Measurements from ENCODE around the gene UST. TPM values are rescaled to one million over a fixed set of nuclear protein-coding genes. Genes with fewer than 3 reads are reported as not detected.
"Not testable (repeated sequence)": the region's sequence is repeated elsewhere in the genome, so short reads cannot be mapped to it uniquely, and the experiment has no call there.

Gene UST
- polyA plus RNA-seq, 4 donors, result 0.81 to 4.0 (median 1.4) TPM; not detected in 1

GRCh38 chr6:148997865-148998264, 251.0 kb downstream of the UST start:
- FAIRE-seq (no peak), DNase-seq (no peak)
- Histone ChIP-seq H3K27ac (ENCODE audit: low read depth in 1 of 3, low read length in 2 of 3) (no peak overlapping the region), H3K9me3 (ENCODE audit: control insufficient read depth in 2 of 2, insufficient read depth in 1 of 2, low read depth in 1 of 2, low read length in 1 of 2) (peaks cover 0 to 6% of the 10 kb centered on the region in 2 donors), H3K27me3 (ENCODE audit: control insufficient read depth in 3 of 3, insufficient read depth in 3 of 3, low read length in 3 of 3) (no peaks in the 10 kb centered on the region), H3K36me3 (ENCODE audit: control insufficient read depth in 3 of 3, insufficient read depth in 2 of 3, low read depth in 1 of 3, low read length in 3 of 3) (no peaks in the 10 kb centered on the region), H3K4me1 (ENCODE audit: control insufficient read depth in 3 of 3, insufficient read depth in 2 of 3, low read depth in 1 of 3, low read length in 2 of 3) (peaks cover 0 to 3% (median 0%) of the 10 kb centered on the region in 3 donors), H3K4me3 (ENCODE audit: low read depth in 1 of 3, low read length in 3 of 3) (no peak overlapping the region)
- WGBS, 3 donors, result 65 to 75% (median 72%) methylated on average over 3 of the region's 3 CpGs

GRCh38 chr6:148998704-148999103, 251.9 kb downstream of the UST start:
- DNase-seq (no peak), FAIRE-seq (no peak)
- 96 to 98% (median 96%) methylated on average over 4 of the region's 4 CpGs for WGBS, 3 donors
- Histone ChIP-seq H3K4me1 (ENCODE audit: control insufficient read depth in 3 of 3, insufficient read depth in 2 of 3, low read depth in 1 of 3, low read length in 2 of 3) (peaks cover 0 to 3% (median 0%) of the 10 kb centered on the region in 3 donors), H3K9me3 (ENCODE audit: control insufficient read depth in 2 of 2, insufficient read depth in 1 of 2, low read depth in 1 of 2, low read length in 1 of 2) (peaks cover 0 to 3% of the 10 kb centered on the region in 2 donors), H3K4me3 (ENCODE audit: low read depth in 1 of 3, low read length in 3 of 3) (no peak overlapping the region), H3K36me3 (ENCODE audit: control insufficient read depth in 3 of 3, insufficient read depth in 2 of 3, low read depth in 1 of 3, low read length in 3 of 3) (no peaks in the 10 kb centered on the region), H3K27me3 (ENCODE audit: control insufficient read depth in 3 of 3, insufficient read depth in 3 of 3, low read length in 3 of 3) (no peaks in the 10 kb centered on the region), H3K27ac (ENCODE audit: low read depth in 1 of 3, low read length in 2 of 3) (no peak overlapping the region)

GRCh38 chr6:148999501-148999900, 252.7 kb downstream of the UST start:
- Histone ChIP-seq H3K4me1 (ENCODE audit: control insufficient read depth in 3 of 3, insufficient read depth in 2 of 3, low read depth in 1 of 3, low read length in 2 of 3) (peaks cover 0 to 3% (median 0%) of the 10 kb centered on the region in 3 donors), H3K4me3 (ENCODE audit: low read depth in 1 of 3, low read length in 3 of 3) (no peak overlapping the region), H3K27ac (ENCODE audit: low read depth in 1 of 3, low read length in 2 of 3) (no peak overlapping the region), H3K27me3 (ENCODE audit: control insufficient read depth in 3 of 3, insufficient read depth in 3 of 3, low read length in 3 of 3) (no peaks in the 10 kb centered on the region), H3K36me3 (ENCODE audit: control insufficient read depth in 3 of 3, insufficient read depth in 2 of 3, low read depth in 1 of 3, low read length in 3 of 3) (no peaks in the 10 kb centered on the region), H3K9me3 (ENCODE audit: control insufficient read depth in 2 of 2, insufficient read depth in 1 of 2, low read depth in 1 of 2, low read length in 1 of 2) (peaks cover 0 to 3% of the 10 kb centered on the region in 2 donors)
- 23 to 40% (median 27%) methylated on average over 1 of the region's 1 CpG for WGBS, 3 donors
- FAIRE-seq (no peak), DNase-seq (no peak)

- no peak overlapping the region for H3K27ac ChIP-seq (ENCODE audit: low read depth in 1 of 3, low read length in 2 of 3)
Measured at GRCh38 chr6:148999929-149000468, 253.2 kb downstream of the UST start.

GRCh38 chr6:149001422-149001821, 254.6 kb downstream of the UST start:
- Histone ChIP-seq H3K9me3 (ENCODE audit: control insufficient read depth in 2 of 2, insufficient read depth in 1 of 2, low read depth in 1 of 2, low read length in 1 of 2) (peaks cover 0 to 3% of the 10 kb centered on the region in 2 donors), H3K27ac (ENCODE audit: low read depth in 1 of 3, low read length in 2 of 3) (no peak overlapping the region), H3K4me1 (ENCODE audit: control insufficient read depth in 3 of 3, insufficient read depth in 2 of 3, low read depth in 1 of 3, low read length in 2 of 3) (peaks cover 0 to 3% (median 0%) of the 10 kb centered on the region in 3 donors), H3K27me3 (ENCODE audit: control insufficient read depth in 3 of 3, insufficient read depth in 3 of 3, low read length in 3 of 3) (no peaks in the 10 kb centered on the region), H3K36me3 (ENCODE audit: control insufficient read depth in 3 of 3, insufficient read depth in 2 of 3, low read depth in 1 of 3, low read length in 3 of 3) (no peaks in the 10 kb centered on the region), H3K4me3 (ENCODE audit: low read depth in 1 of 3, low read length in 3 of 3) (no peak overlapping the region)
- FAIRE-seq, result no peak
- no peak for DNase-seq

More at GRCh38 chr6:148999929-149000468, 253.2 kb downstream of the UST start:
- Histone ChIP-seq H3K4me3 (ENCODE audit: low read depth in 1 of 3, low read length in 3 of 3) (no peak overlapping the region), H3K36me3 (ENCODE audit: control insufficient read depth in 3 of 3, insufficient read depth in 2 of 3, low read depth in 1 of 3, low read length in 3 of 3) (no peaks in the 10 kb centered on the region), H3K4me1 (ENCODE audit: control insufficient read depth in 3 of 3, insufficient read depth in 2 of 3, low read depth in 1 of 3, low read length in 2 of 3) (peaks cover 0 to 3% (median 0%) of the 10 kb centered on the region in 3 donors), H3K27me3 (ENCODE audit: control insufficient read depth in 3 of 3, insufficient read depth in 3 of 3, low read length in 3 of 3) (no peaks in the 10 kb centered on the region), H3K9me3 (ENCODE audit: control insufficient read depth in 2 of 2, insufficient read depth in 1 of 2, low read depth in 1 of 2, low read length in 1 of 2) (peaks cover 0 to 3% of the 10 kb centered on the region in 2 donors)
- 45 to 83% (median 60%) methylated on average over 3 of the region's 3 CpGs for WGBS, 3 donors
- FAIRE-seq (no peak), DNase-seq (peak in 1 of 2 donors; percentile 8)

GRCh38 chr6:149003560-149003959, 256.7 kb downstream of the UST start:
- H3K4me1 ChIP-seq (ENCODE audit: control insufficient read depth in 3 of 3, insufficient read depth in 2 of 3, low read depth in 1 of 3, low read length in 2 of 3), result peaks cover 0 to 3% (median 0%) of the 10 kb centered on the region in 3 donors
- WGBS, 3 donors, result 80 to 93% (median 90%) methylated on average over 7 of the region's 7 CpGs
- DNase-seq (no peak), FAIRE-seq (no peak)
- H3K27ac ChIP-seq (ENCODE audit: low read depth in 1 of 3, low read length in 2 of 3), result no peak overlapping the region
- H3K27me3 ChIP-seq (ENCODE audit: control insufficient read depth in 3 of 3, insufficient read depth in 3 of 3, low read length in 3 of 3), result no peaks in the 10 kb centered on the region
- no peak overlapping the region for H3K4me3 ChIP-seq (ENCODE audit: low read depth in 1 of 3, low read length in 3 of 3)
- H3K36me3 ChIP-seq (ENCODE audit: control insufficient read depth in 3 of 3, insufficient read depth in 2 of 3, low read depth in 1 of 3, low read length in 3 of 3), result no peaks in the 10 kb centered on the region
- H3K9me3 ChIP-seq (ENCODE audit: control insufficient read depth in 2 of 2, insufficient read depth in 1 of 2, low read depth in 1 of 2, low read length in 1 of 2), result peaks cover 0 to 3% of the 10 kb centered on the region in 2 donors

GRCh38 chr6:149004664-149005063, 257.8 kb downstream of the UST start:
- peaks cover 0 to 3% of the 10 kb centered on the region in 2 donors for H3K9me3 ChIP-seq (ENCODE audit: control insufficient read depth in 2 of 2, insufficient read depth in 1 of 2, low read depth in 1 of 2, low read length in 1 of 2)
- no peaks in the 10 kb centered on the region for H3K27me3 ChIP-seq (ENCODE audit: control insufficient read depth in 3 of 3, insufficient read depth in 3 of 3, low read length in 3 of 3)
- DNase-seq (no peak), FAIRE-seq (no peak)
- H3K36me3 ChIP-seq (ENCODE audit: control insufficient read depth in 3 of 3, insufficient read depth in 2 of 3, low read depth in 1 of 3, low read length in 3 of 3), result no peaks in the 10 kb centered on the region
- no peak overlapping the region for H3K27ac ChIP-seq (ENCODE audit: low read depth in 1 of 3, low read length in 2 of 3)
- no peak overlapping the region for H3K4me3 ChIP-seq (ENCODE audit: low read depth in 1 of 3, low read length in 3 of 3)
- WGBS, 3 donors, result 80 to 92% (median 89%) methylated on average over 4 of the region's 4 CpGs
- peaks cover 0 to under 1% (median 0%) of the 10 kb centered on the region in 3 donors for H3K4me1 ChIP-seq (ENCODE audit: control insufficient read depth in 3 of 3, insufficient read depth in 2 of 3, low read depth in 1 of 3, low read length in 2 of 3)

GRCh38 chr6:149006236-149006635, 259.4 kb downstream of the UST start:
- not testable (repeated sequence) for H3K27me3 ChIP-seq (ENCODE audit: control insufficient read depth in 3 of 3, insufficient read depth in 3 of 3, low read length in 3 of 3); H3K9me3 ChIP-seq (ENCODE audit: control insufficient read depth in 2 of 2, insufficient read depth in 1 of 2, low read depth in 1 of 2, low read length in 1 of 2); FAIRE-seq; H3K4me3 ChIP-seq (ENCODE audit: low read depth in 1 of 3, low read length in 3 of 3); H3K36me3 ChIP-seq (ENCODE audit: control insufficient read depth in 3 of 3, insufficient read depth in 2 of 3, low read depth in 1 of 3, low read length in 3 of 3); DNase-seq; H3K4me1 ChIP-seq (ENCODE audit: control insufficient read depth in 3 of 3, insufficient read depth in 2 of 3, low read depth in 1 of 3, low read length in 2 of 3); H3K27ac ChIP-seq (ENCODE audit: low read depth in 1 of 3, low read length in 2 of 3)
- WGBS, 3 donors, result 78 to 95% (median 91%) methylated on average over 1 of the region's 1 CpG

- Histone ChIP-seq H3K4me1 (ENCODE audit: control insufficient read depth in 3 of 3, insufficient read depth in 2 of 3, low read depth in 1 of 3, low read length in 2 of 3) (no peaks in the 10 kb centered on the region), H3K27ac (ENCODE audit: low read depth in 1 of 3, low read length in 2 of 3) (no peak overlapping the region), H3K27me3 (ENCODE audit: control insufficient read depth in 3 of 3, insufficient read depth in 3 of 3, low read length in 3 of 3) (no peaks in the 10 kb centered on the region), H3K36me3 (ENCODE audit: control insufficient read depth in 3 of 3, insufficient read depth in 2 of 3, low read depth in 1 of 3, low read length in 3 of 3) (no peaks in the 10 kb centered on the region), H3K4me3 (ENCODE audit: low read depth in 1 of 3, low read length in 3 of 3) (no peak overlapping the region), H3K9me3 (ENCODE audit: control insufficient read depth in 2 of 2, insufficient read depth in 1 of 2, low read depth in 1 of 2, low read length in 1 of 2) (no peaks in the 10 kb centered on the region)
- no peak for DNase-seq
- FAIRE-seq, result no peak
- WGBS, 3 donors, result 81 to 95% (median 95%) methylated on average over 3 of the region's 3 CpGs
Measured at GRCh38 chr6:149006671-149007070, 259.8 kb downstream of the UST start.
